Suppressor macrophage (primary cell): Measurements from ENCODE around the gene CCDC190.
"Not testable (repeated sequence)": the region's sequence is repeated elsewhere in the genome, so short reads cannot be mapped to it uniquely, and the experiment has no call there.

Source experiments
- DNase-seq, 4 experiments: peaks; one replicate each; pipeline ENCODE4 v3.0.0-alpha.2; 2020 to 2022

CCDC190 gene

GRCh38 chr1:162832470-162832869 is 28.5 kb downstream of the CCDC190 start:
- no peak for DNase-seq

DNA sequence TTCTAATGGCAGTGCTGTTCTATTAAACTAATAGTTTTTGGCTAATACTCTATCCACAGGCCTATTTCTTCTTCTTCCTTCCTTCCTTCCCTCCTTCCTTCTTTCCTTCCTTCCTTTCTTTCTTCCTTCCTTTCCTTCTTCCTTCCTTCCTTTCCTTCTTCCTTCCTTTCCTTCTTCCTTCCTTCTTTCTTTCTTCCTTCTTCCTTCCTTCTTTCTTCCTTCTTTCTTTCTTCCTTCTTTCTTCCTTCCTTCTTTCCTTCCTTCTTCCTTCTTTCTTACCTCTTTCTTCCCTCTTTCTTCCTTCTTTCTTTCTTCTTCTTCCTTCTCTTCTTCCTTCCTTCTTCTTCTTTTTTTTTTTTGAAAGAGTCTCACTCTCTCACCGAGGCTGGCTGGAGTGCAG is 31.7 kb downstream of the CCDC190 start:
- no peak for DNase-seq

DNA sequence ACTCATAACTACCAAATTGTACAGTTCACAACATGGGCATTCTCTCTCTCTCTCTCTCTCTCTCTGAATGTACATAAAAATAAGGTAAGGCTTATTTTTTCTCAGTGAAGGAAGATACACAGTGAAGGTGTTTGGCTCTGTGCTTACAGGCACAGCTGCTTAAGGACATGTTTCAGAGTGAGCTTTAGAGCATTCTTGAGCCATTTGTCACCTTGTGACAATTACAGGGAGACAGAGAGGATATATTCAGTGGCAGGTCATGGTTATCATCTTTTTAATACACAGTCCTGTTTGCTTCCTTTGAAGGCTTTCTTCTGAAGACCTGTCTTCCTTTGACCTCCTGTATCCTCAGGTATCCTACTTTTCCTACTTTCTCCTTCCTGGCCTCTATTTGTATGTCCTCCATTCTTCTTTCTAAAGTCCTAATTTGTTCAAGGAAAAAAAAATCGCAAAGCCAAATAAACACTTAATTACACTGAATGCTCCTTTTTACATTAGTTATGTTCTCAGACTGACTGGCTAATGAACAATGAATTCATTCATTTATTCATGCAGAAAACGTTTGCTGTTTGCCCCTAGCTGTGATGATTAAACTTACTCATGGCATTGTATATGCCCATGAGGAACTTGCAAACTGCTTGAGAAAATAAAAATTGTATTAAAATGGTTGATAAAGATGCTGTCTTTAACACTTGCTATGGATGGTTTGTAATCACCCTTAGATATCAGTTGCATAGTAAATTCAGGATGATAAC is 37.0 kb downstream of the CCDC190 start:
- no peak for DNase-seq

DNA sequence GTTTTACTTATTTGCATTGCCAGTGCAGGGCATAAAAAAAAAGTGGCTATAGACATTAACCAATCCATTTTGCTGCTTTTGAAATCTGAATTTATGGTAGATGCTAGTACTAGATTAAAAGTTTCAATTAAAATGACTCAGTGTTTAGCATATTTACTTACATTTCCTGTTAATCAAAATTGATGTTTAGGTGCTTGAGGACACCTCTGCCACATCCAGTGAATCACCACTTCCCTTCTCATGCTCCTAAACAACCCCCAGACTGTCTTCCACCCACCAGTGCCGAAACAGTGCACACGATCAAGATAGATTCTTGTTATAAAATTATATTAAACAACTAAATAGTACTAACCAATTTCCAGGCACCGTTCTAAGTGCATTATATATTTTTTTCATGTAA is 37.7 kb downstream of the CCDC190 start:
- no peak for DNase-seq

DNA sequence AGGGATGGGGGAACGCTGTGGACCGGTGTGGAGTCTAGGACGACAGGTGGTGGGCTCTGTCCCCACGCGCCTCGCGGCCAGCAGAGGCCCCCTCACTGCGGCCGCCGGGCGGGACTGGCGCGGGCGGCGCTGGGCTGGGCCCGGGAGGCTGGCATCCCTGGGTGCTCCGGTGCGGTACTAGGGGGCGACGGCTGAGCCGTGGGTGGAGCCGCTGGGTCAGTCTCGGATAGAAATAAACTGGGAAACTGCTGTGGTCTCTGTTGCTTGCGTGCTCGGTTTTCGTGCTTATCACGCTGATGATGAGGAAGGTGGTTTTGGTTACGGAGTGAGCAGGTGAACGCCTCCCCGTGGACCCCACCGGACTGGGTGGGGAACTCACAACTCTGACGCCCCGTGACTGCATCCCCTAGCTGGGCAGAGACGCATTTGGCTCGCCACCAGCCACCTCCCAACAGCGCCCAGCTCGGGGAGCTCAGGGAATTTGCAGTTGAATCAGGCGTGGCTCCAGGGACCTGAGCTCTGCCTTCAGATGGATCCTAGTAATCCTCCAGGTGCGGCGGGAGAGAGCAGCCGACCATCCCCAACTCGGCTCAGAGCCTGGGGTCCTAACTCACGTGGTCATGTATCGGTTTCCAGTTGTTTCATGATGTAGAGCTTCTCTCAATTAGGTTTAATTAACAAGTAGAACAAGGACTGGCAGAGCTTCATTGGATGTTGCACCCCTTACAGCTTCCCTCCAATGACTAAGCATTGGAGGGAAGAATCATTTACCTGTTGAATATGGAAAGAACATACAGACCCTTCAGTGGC is 38.4 kb downstream of the CCDC190 start:
- no peak for DNase-seq

GRCh38 chr1:162818666-162819065 is 42.3 kb downstream of the CCDC190 start:
- DNase-seq, result not testable (repeated sequence)

GRCh38 chr1:162818136-162818535 is 42.8 kb downstream of the CCDC190 start:
- not testable (repeated sequence) for DNase-seq

- not testable (repeated sequence) for DNase-seq
Measured at GRCh38 chr1:162812357-162812756, 48.6 kb downstream of the CCDC190 start.

DNA sequence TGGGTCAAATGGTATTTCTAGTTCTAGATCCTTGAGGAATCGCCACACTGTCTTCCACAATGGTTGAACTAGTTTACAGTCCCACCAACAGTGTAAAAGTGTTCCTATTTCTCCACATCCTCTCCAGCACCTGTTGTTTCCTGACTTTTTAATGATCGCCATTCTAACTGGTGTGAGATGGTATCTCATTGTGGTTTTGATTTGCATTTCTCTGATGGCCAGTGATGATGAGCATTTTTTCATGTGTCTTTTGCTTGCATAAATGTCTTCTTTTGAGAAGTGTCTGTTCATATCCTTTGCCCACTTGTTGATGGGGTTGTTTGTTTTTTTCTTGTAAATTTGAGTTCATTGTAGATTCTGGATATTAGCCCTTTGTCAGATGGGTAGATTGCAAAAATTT is 53.5 kb downstream of the CCDC190 start:
- DNase-seq, result not testable (repeated sequence)
